GM23338 (cell line): Measurements from ENCODE around the gene DUSP1. TPM values are rescaled to one million over a fixed set of nuclear protein-coding genes. Genes with fewer than 3 reads are reported as not detected.

Experiments used
- ATAC-seq: fragments of 200-7000 bp; cut with Tn5 transposase; 3 replicates; pipeline ENCODE4 v1.9.1; 2020
- DNase-seq: peaks from one replicate; pipeline ENCODE4 v3.0.0-alpha.2; 2015; ENCODE audit warnings: low spot score
- H2AFZ ChIP-seq: fragments of 200-600 bp; sonication (generic); 2 replicates; pipeline ENCODE4 v1.8.0; 2016; ENCODE audit warnings: antibody characterized with exemption, mild to moderate bottlenecking, moderate library complexity
- H3F3A ChIP-seq: fragments of 200-600 bp; sonication (generic); replicated peaks from 2 replicates; pipeline ENCODE4 v1.8.0; 2017; ENCODE audit warnings: antibody characterized with exemption, mixed run types, low read depth
- H3K27ac ChIP-seq: fragments of 200-600 bp; sonication (generic); 2 replicates; pipeline ENCODE4 v1.6.1; 2016; ENCODE audit warnings: low read depth
- H3K27me3 ChIP-seq: fragments of 200-600 bp; sonication (generic); 2 replicates; pipeline ENCODE4 v1.8.0; 2016; ENCODE audit warnings: mild to moderate bottlenecking, mixed run types, moderate library complexity; ENCODE audit not compliant: insufficient read depth
- H3K36me3 ChIP-seq: fragments of 200-600 bp; sonication (generic); 2 replicates; pipeline ENCODE4 v1.8.0; 2016; ENCODE audit warnings: mild to moderate bottlenecking; ENCODE audit not compliant: insufficient read depth
- H3K4me1 ChIP-seq: fragments of 200-600 bp; sonication (generic); 2 replicates; pipeline ENCODE4 v1.8.0; 2016; ENCODE audit warnings: mild to moderate bottlenecking, moderate library complexity; ENCODE audit not compliant: insufficient read depth
- H3K4me2 ChIP-seq: fragments of 200-600 bp; sonication (generic); 2 replicates; pipeline ENCODE4 v1.7.1; 2017; ENCODE audit warnings: mixed run types
- H3K4me3 ChIP-seq: fragments of 200-600 bp; sonication (generic); 2 replicates; pipeline ENCODE4 v1.6.1; 2016; ENCODE audit warnings: mixed run types
- H3K79me2 ChIP-seq: fragments of 200-600 bp; sonication (generic); replicated peaks from 2 replicates; pipeline ENCODE4 v1.8.0; 2017; ENCODE audit warnings: mild to moderate bottlenecking; ENCODE audit not compliant: insufficient read depth
- H3K9me2 ChIP-seq: fragments of 200-600 bp; sonication (generic); 2 replicates; pipeline ENCODE4 v1.8.0; 2017; ENCODE audit not compliant: insufficient read depth
- H4K20me1 ChIP-seq: fragments of 200-600 bp; sonication (generic); replicated peaks from 2 replicates; pipeline ENCODE4 v1.8.0; 2017; ENCODE audit warnings: mild to moderate bottlenecking; ENCODE audit not compliant: insufficient read depth
- H3K27ac Mint-ChIP-seq: 2 replicates; pipeline ENCODE4 v1.8.0; 2020; ENCODE audit warnings: inconsistent platforms, mild to moderate bottlenecking, moderate library complexity, mixed read lengths
- H3K27me3 Mint-ChIP-seq: 3 replicates; pipeline ENCODE4 v1.8.0; 2022; ENCODE audit warnings: low read depth, mild to moderate bottlenecking, moderate library complexity, mixed read lengths, inconsistent platforms; ENCODE audit not compliant: insufficient read depth, poor library complexity
- H3K36me3 Mint-ChIP-seq: 3 replicates; pipeline ENCODE4 v1.8.0; 2021; ENCODE audit warnings: low read depth, mild to moderate bottlenecking, inconsistent platforms, moderate library complexity, mixed read lengths
- H3K4me1 Mint-ChIP-seq: 3 replicates; pipeline ENCODE4 v1.8.0; 2020; ENCODE audit warnings: mild to moderate bottlenecking, inconsistent platforms, mixed read lengths
- H3K4me3 Mint-ChIP-seq: 3 replicates; pipeline ENCODE4 v1.8.0; 2021; ENCODE audit warnings: moderate library complexity, mild to moderate bottlenecking, inconsistent platforms, mixed read lengths
- H3K9me3 Mint-ChIP-seq: 3 replicates; pipeline ENCODE4 v1.8.0; 2020; ENCODE audit warnings: moderate library complexity, mild to moderate bottlenecking, inconsistent platforms, mixed read lengths
- CTCF ChIP-seq, 2 experiments: fragments of 200-600 bp in 1 of 2; sonication (generic) in 1 of 2; conservative IDR thresholded peaks; 2 replicates each; pipeline versions ENCODE4 v1.5.1 to v1.6.1; 2016 to 2017; ENCODE audit warnings: antibody characterized with exemption in 2 of 2, low read depth in 2 of 2, mild to moderate bottlenecking in 2 of 2, moderate library complexity in 1 of 2
- ETS1 ChIP-seq: IDR thresholded peaks from 2 replicates; pipeline ENCODE4 v1.6.1; 2016; ENCODE audit warnings: antibody characterized with exemption
- EZH2 ChIP-seq: fragments of 200-600 bp; sonication (generic); IDR thresholded peaks from one replicate; pipeline ENCODE4 v1.8.0; 2017; ENCODE audit warnings: antibody characterized with exemption, mild to moderate bottlenecking, low read depth; ENCODE audit not compliant: unreplicated experiment
- EZH2phosphoT487 ChIP-seq: fragments of 200-600 bp; sonication (generic); IDR thresholded peaks from one replicate; pipeline ENCODE4 v1.8.1; 2018; ENCODE audit warnings: antibody characterized with exemption; ENCODE audit not compliant: unreplicated experiment
- JUNB ChIP-seq: IDR thresholded peaks from one replicate; pipeline ENCODE4 v1.6.1; 2016; ENCODE audit warnings: antibody characterized with exemption; ENCODE audit not compliant: unreplicated experiment
- POLR2AphosphoS5 ChIP-seq: IDR thresholded peaks from 2 replicates; pipeline ENCODE4 v1.6.1; 2016; ENCODE audit warnings: antibody characterized with exemption, low read depth
- REST ChIP-seq: IDR thresholded peaks from one replicate; pipeline ENCODE4 v1.6.1; 2018; ENCODE audit warnings: antibody characterized with exemption; ENCODE audit not compliant: unreplicated experiment
- STAT1 ChIP-seq: IDR thresholded peaks from one replicate; pipeline ENCODE4 v1.6.1; 2016; ENCODE audit warnings: antibody characterized with exemption; ENCODE audit not compliant: unreplicated experiment
- ZNF114 ChIP-seq: fragments of 250-450 bp; sonication (Bioruptor Pico); IDR thresholded peaks from 2 replicates; pipeline ENCODE4 v1.5.0; 2020; ENCODE audit warnings: mild to moderate bottlenecking, moderate library complexity
- ZNF331 ChIP-seq: fragments of 250-450 bp; sonication (Bioruptor Pico); IDR thresholded peaks from 2 replicates; pipeline ENCODE4 v1.5.0; 2020; ENCODE audit warnings: low read depth, mild to moderate bottlenecking, moderate library complexity
- polyA plus RNA-seq: library from polyadenylated mRNA; unstranded; fragments of >200 nt; fragmentation: Nextera tagmentation; extraction: Ambion mirVana; gene quantifications from 2 replicates; pipeline ENCODE4 v1.2.1, GENCODE V29; 2016
- total RNA-seq: library from RNA; depleted of rRNA; stranded (reverse); fragments of >200 nt; shearing (Covaris generic); gene quantifications from 2 replicates; pipeline ENCODE4 v1.2.3, GENCODE V29; 2014

Gene DUSP1
- total and polyA plus RNA-seq, 2 experiments from 2014 or later: 9.7 to 17.2 TPM

GRCh38 chr5:172805018-172805683 lies 34.2 kb upstream of the DUSP1 start (continued):
- TF ChIP-seq CTCF (conservative IDR thresholded peaks at IDR 0.05; ENCODE audit: low read depth in 2 of 2) (no peak), JUNB (no peak), POLR2AphosphoS5 (no peak), ZNF114 (CRISPR knock-in tag) (no peak), EZH2phosphoT487 (no peak), ETS1 (no peak), ZNF331 (CRISPR knock-in tag) (no peak), STAT1 (no peak), REST (no peak)

- H3K9me3 Mint-ChIP-seq: no peaks in the 10 kb centered on the region
- no peaks in the 10 kb centered on the region for H3K36me3 Mint-ChIP-seq
- peaks cover 4% of the 10 kb centered on the region for H3K27me3 Mint-ChIP-seq
- no peaks in the 10 kb centered on the region for H4K20me1 ChIP-seq
- no peak overlapping the region for H3K27ac ChIP-seq
- no peaks in the 10 kb centered on the region for H3K79me2 ChIP-seq
- H3K36me3 ChIP-seq: no peaks in the 10 kb centered on the region
- DNase-seq (no peak), ATAC-seq (no peak)
- H3F3A ChIP-seq: no peaks in the 10 kb centered on the region
- H3K27ac Mint-ChIP-seq: no peak overlapping the region
- H2AFZ ChIP-seq: no peak overlapping the region
- H3K4me3 ChIP-seq: no peak overlapping the region
- H3K27me3 ChIP-seq: no peaks in the 10 kb centered on the region
- H3K4me1 Mint-ChIP-seq: peaks cover 12% of the 10 kb centered on the region
- H3K4me1 ChIP-seq: peaks cover 4% of the 10 kb centered on the region
- H3K4me3 Mint-ChIP-seq: no peak overlapping the region
- H3K4me2 ChIP-seq: no peak overlapping the region
- no peaks in the 10 kb centered on the region for H3K9me2 ChIP-seq
- TF ChIP-seq EZH2: no peak
- TF ChIP-seq REST: no peak
- no peak for TF ChIP-seq ZNF331 (CRISPR knock-in tag)
- no peak for TF ChIP-seq JUNB
- no peak for TF ChIP-seq ZNF114 (CRISPR knock-in tag)
These were observed 31.7 kb upstream of the DUSP1 start for GRCh38 chr5:172802567-172803176.
